Calu3 (cell line): ENCODE data around the gene NATD1. TPM values are rescaled to one million over a fixed set of nuclear protein-coding genes. Genes with fewer than 3 reads are reported as not detected.

Experiments
- BruUV-seq: library from RNA; stranded (reverse); fragments of 400-500 nt; replicated peaks from 2 replicates; lab custom pipeline; 2021; lab: Mats Ljungman, UMichigan
- CTCF ChIA-PET: fragments of 300-600 bp; sonication (Branson Sonifier 250); formaldehyde crosslinking; loops from one replicate; lab custom pipeline; 2022; ENCODE audit warnings: antibody characterized with exemption; lab: Charles Lee
- DNase-seq: peaks from one replicate; pipeline ENCODE4 v3.0.0; 2022
- H3K27ac Mint-ChIP-seq: one replicate; pipeline ENCODE4 v1.8.0; 2022; ENCODE audit warnings: mixed read lengths; ENCODE audit not compliant: unreplicated experiment
- H3K27me3 Mint-ChIP-seq: one replicate; pipeline ENCODE4 v1.8.0; 2022; ENCODE audit warnings: mixed read lengths; ENCODE audit not compliant: unreplicated experiment
- H3K36me3 Mint-ChIP-seq: one replicate; pipeline ENCODE4 v1.8.0; 2022; ENCODE audit warnings: mild to moderate bottlenecking, moderate library complexity, mixed read lengths; ENCODE audit not compliant: insufficient read depth, unreplicated experiment
- H3K4me1 Mint-ChIP-seq: one replicate; pipeline ENCODE4 v1.8.0; 2022; ENCODE audit warnings: mild to moderate bottlenecking, low read depth, mixed read lengths; ENCODE audit not compliant: unreplicated experiment
- H3K4me3 Mint-ChIP-seq: one replicate; pipeline ENCODE4 v1.8.0; 2022; ENCODE audit warnings: mild to moderate bottlenecking, low read depth, moderate library complexity, mixed read lengths; ENCODE audit not compliant: unreplicated experiment
- H3K9me3 Mint-ChIP-seq: one replicate; pipeline ENCODE4 v1.8.0; 2022; ENCODE audit warnings: low read depth, mixed read lengths; ENCODE audit not compliant: unreplicated experiment
- intact Hi-C: fragments of 100-400 bp; cut with micrococcal nuclease; formaldehyde crosslinking; loops from one replicate; pipeline ENCODE4 v1.10.0; 2022; ENCODE audit not compliant: unreplicated experiment
- total RNA-seq: library from RNA; stranded (reverse); gene quantifications from 2 replicates; pipeline ENCODE4 v1.2.3, GENCODE V29; 2022
- TF ChIP-seq, protein P1 (sequence below): fragments of 200-600 bp; IDR thresholded peaks from one replicate; pipeline ENCODE4 v1.8.0; 2022; ENCODE audit warnings: antibody characterized with exemption; ENCODE audit not compliant: unreplicated experiment

The NATD1 gene
- total RNA-seq, 1 experiment from 2014 or later: 1.5 TPM

GRCh38 chr17:21272881-21273792, 19.9 kb upstream of the NATD1 start:
- Mint-ChIP-seq H3K9me3 (no peaks in the 10 kb centered on the region), H3K27ac (no peak overlapping the region), H3K4me1 (peaks cover 9% of the 10 kb centered on the region), H3K36me3 (peaks cover 8% of the 10 kb centered on the region), H3K4me3 (no peak overlapping the region), H3K27me3 (no peaks in the 10 kb centered on the region)
- no TSS peak for BruUV-seq
- CTCF ChIA-PET: no interaction called here
- intact Hi-C loops: no loop called here
- TF ChIP-seq, protein P1, sequence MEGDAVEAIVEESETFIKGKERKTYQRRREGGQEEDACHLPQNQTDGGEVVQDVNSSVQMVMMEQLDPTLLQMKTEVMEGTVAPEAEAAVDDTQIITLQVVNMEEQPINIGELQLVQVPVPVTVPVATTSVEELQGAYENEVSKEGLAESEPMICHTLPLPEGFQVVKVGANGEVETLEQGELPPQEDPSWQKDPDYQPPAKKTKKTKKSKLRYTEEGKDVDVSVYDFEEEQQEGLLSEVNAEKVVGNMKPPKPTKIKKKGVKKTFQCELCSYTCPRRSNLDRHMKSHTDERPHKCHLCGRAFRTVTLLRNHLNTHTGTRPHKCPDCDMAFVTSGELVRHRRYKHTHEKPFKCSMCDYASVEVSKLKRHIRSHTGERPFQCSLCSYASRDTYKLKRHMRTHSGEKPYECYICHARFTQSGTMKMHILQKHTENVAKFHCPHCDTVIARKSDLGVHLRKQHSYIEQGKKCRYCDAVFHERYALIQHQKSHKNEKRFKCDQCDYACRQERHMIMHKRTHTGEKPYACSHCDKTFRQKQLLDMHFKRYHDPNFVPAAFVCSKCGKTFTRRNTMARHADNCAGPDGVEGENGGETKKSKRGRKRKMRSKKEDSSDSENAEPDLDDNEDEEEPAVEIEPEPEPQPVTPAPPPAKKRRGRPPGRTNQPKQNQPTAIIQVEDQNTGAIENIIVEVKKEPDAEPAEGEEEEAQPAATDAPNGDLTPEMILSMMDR: no peak
- no peak for DNase-seq

DNA sequence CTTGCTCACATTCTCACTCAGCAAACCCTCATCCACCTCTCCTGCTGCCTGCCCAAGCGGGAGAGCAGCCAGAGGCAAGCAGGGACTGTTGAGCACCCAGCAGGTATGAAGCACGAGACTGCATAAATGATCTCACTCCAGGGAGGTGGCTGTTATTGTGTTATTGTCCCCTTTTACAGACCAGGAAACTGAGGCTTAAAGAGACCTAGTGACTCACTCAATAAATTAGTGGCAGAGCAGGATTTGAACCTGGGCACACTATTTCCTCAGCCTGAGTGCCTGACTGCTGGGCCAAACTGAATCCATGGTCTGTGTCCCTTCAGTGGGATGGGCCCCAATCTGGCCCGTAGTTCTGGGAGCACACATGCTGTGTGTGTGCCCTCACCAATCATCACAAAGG, 19.0 kb upstream of the NATD1 start:
- CTCF ChIA-PET: no interaction called here

DNA sequence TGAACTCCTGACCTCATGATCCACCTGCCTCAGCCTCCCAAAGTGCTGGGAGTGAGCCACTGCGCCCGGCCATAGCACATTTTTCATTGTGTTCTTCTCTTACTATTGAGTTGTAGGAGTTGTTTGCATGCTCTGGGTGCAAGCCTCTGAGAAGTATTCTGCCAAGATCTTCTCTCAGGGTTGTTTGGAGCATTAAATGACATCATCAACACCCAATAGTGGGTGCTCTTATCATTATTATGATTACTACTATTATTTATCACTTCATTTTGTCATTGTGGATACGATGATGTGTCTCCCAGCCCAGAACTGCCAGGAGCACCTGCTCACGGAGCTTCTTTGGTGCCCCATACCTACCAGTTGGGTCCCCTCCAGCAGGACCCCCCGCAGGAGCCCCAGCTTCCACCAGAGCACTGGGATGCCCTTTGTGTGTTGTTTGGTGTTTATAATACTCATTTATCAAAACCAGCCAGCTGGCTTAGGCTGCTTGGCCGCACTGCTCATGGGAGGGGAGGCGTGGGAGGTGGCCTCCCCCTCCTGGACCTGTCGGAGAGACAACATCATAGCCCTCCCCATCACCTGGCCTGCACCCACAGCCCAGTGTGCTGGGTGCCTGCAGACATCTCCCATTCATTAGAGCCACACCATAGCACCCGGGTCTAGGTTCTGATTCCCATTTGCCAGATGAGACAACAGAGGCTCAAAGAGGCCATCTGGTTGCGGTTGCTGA, 18.4 kb upstream of the NATD1 start:
- TF ChIP-seq, protein P1: no peak
- Mint-ChIP-seq H3K4me3 (no peak overlapping the region), H3K36me3 (peaks cover 8% of the 10 kb centered on the region), H3K27ac (no peak overlapping the region), H3K9me3 (no peaks in the 10 kb centered on the region), H3K27me3 (no peaks in the 10 kb centered on the region), H3K4me1 (peaks cover 8% of the 10 kb centered on the region)
- no peak for DNase-seq
- CTCF ChIA-PET: no interaction called here
- BruUV-seq: no TSS peak
- intact Hi-C loops: no loop called here

More for the DNA sequence above, 19.0 kb upstream of the NATD1 start:
- H3K4me1 Mint-ChIP-seq: peaks cover 8% of the 10 kb centered on the region
- no peak overlapping the region for H3K27ac Mint-ChIP-seq
- BruUV-seq: no TSS peak
- intact Hi-C loops: no loop called here
- no peaks in the 10 kb centered on the region for H3K9me3 Mint-ChIP-seq
- TF ChIP-seq, protein P1: no peak
- H3K27me3 Mint-ChIP-seq: no peaks in the 10 kb centered on the region
- H3K4me3 Mint-ChIP-seq: no peak overlapping the region
- DNase-seq: no peak
- H3K36me3 Mint-ChIP-seq: peaks cover 8% of the 10 kb centered on the region

GRCh38 chr17:21269394-21269793, 16.2 kb upstream of the NATD1 start:
- CTCF ChIA-PET: interaction anchor here (0.6 kb wide), 1 partner anchor 128 kb away, joined by 3 read pairs; no protein-coding TSS in a partner anchor
- Mint-ChIP-seq H3K36me3 (no peaks in the 10 kb centered on the region), H3K27me3 (no peaks in the 10 kb centered on the region), H3K4me1 (no peaks in the 10 kb centered on the region), H3K27ac (no peak overlapping the region), H3K4me3 (no peak overlapping the region), H3K9me3 (no peaks in the 10 kb centered on the region)
- no peak for DNase-seq
- intact Hi-C loops: no loop called here
- TF ChIP-seq, protein P1: no peak
- BruUV-seq: no TSS peak
